ENCODE measurements around the gene LIMS2. TPM values are rescaled to one million over a fixed set of nuclear protein-coding genes. Genes with fewer than 3 reads are reported as not detected.

The LIMS2 gene
- total RNA-seq, 1 experiment from 2014 or later = 0.26 TPM

Other genes with a start within 250 kb of the LIMS2 start
- gene IWS1, start 149.0 kb downstream of the LIMS2 start, total RNA-seq (2014; rRNA removed; shearing (Covaris generic)) = 39.5 and 42.5 TPM in 2 replicates
- gene MYO7B, start 139.8 kb downstream of the LIMS2 start, total RNA-seq (2014; rRNA removed; shearing (Covaris generic)) = 1.1 and 1.3 TPM in 2 replicates
- not detected in 2 replicates for gene GPR17, start 29.4 kb downstream of the LIMS2 start, total RNA-seq (2014; rRNA removed; shearing (Covaris generic))
- 3.6 and 4.7 TPM in 2 replicates for gene SFT2D3, start 26.0 kb upstream of the LIMS2 start, total RNA-seq (2014; rRNA removed; shearing (Covaris generic))
- 20.1 and 29.4 TPM in 2 replicates for gene WDR33, start 135.6 kb upstream of the LIMS2 start, total RNA-seq (2014; rRNA removed; shearing (Covaris generic))
- 34.3 and 49.1 TPM in 2 replicates for gene POLR2D, start 182.6 kb upstream of the LIMS2 start, total RNA-seq (2014; rRNA removed; shearing (Covaris generic))
- 12.3 and 15.2 TPM in 2 replicates for gene AMMECR1L, start 210.4 kb upstream of the LIMS2 start, total RNA-seq (2014; rRNA removed; shearing (Covaris generic))

Measured in HT1080 (cell line).